PC-9 (cell line): ENCODE results near the gene MPPED2. TPM values are rescaled to one million over a fixed set of nuclear protein-coding genes. Genes with fewer than 3 reads are reported as not detected.

Source experiments
- BruUV-seq: library from RNA; stranded (reverse); fragments of 400-500 nt; replicated peaks from 2 replicates; lab custom pipeline; 2021; lab: Mats Ljungman, UMichigan
- CTCF ChIA-PET: fragments of 300-600 bp; sonication (Branson Sonifier 250); formaldehyde crosslinking; loops from one replicate; lab custom pipeline; 2022; ENCODE audit warnings: antibody characterized with exemption; lab: Charles Lee
- POLR2A ChIA-PET: fragments of 300-600 bp; sonication (Branson Sonifier 250); formaldehyde crosslinking; loops from one replicate; lab custom pipeline; 2022; ENCODE audit warnings: antibody characterized with exemption; ENCODE audit not compliant: unreplicated experiment; lab: Charles Lee
- DNase-seq, 2 experiments: peaks; one replicate each; pipeline versions ENCODE4 v3.0.0 to v3.0.0-alpha.2; 2015 to 2022; ENCODE audit warnings: mixed read lengths in 1 of 2
- H2AFZ ChIP-seq: fragments of 200-600 bp; sonication (generic); 2 replicates; pipeline ENCODE4 v1.8.1; 2017; ENCODE audit warnings: antibody characterized with exemption
- H3F3A ChIP-seq: fragments of 200-600 bp; sonication (generic); 2 replicates; pipeline ENCODE4 v1.8.1; 2017; ENCODE audit warnings: antibody characterized with exemption, mild to moderate bottlenecking, low read depth; ENCODE audit not compliant: insufficient read depth
- H3K27ac ChIP-seq: fragments of 200-600 bp; sonication (generic); 2 replicates; pipeline ENCODE4 v1.6.1; 2016; ENCODE audit warnings: mixed run types
- H3K27me3 ChIP-seq: fragments of 200-600 bp; sonication (generic); 2 replicates; pipeline ENCODE4 v1.6.1; 2016; ENCODE audit warnings: low read depth, mixed run types; ENCODE audit not compliant: insufficient read depth
- H3K36me3 ChIP-seq: fragments of 200-600 bp; sonication (generic); 2 replicates; pipeline ENCODE4 v1.6.1; 2016; ENCODE audit warnings: low read depth, mixed run types
- H3K4me1 ChIP-seq: fragments of 200-600 bp; sonication (generic); replicated peaks from 2 replicates; pipeline ENCODE4 v1.6.1; 2016; ENCODE audit warnings: mixed run types; ENCODE audit not compliant: insufficient read depth
- H3K4me2 ChIP-seq: fragments of 200-600 bp; sonication (generic); 2 replicates; pipeline ENCODE4 v1.6.1; 2017; ENCODE audit warnings: mixed run types
- H3K4me3 ChIP-seq: fragments of 200-600 bp; sonication (generic); 2 replicates; pipeline ENCODE4 v1.6.1; 2016; ENCODE audit warnings: mixed run types
- H3K79me2 ChIP-seq: fragments of 200-600 bp; sonication (generic); 2 replicates; pipeline ENCODE4 v1.6.1; 2017; ENCODE audit warnings: low read depth, mixed run types
- H3K9me2 ChIP-seq: fragments of 200-600 bp; sonication (generic); 2 replicates; pipeline ENCODE4 v1.8.1; 2017; ENCODE audit warnings: mild to moderate bottlenecking; ENCODE audit not compliant: insufficient read depth
- H3K9me3 ChIP-seq: fragments of 200-600 bp; sonication (generic); 2 replicates; pipeline ENCODE4 v1.8.1; 2016; ENCODE audit warnings: low read depth; ENCODE audit not compliant: insufficient read depth
- H4K20me1 ChIP-seq: fragments of 200-600 bp; sonication (generic); 2 replicates; pipeline ENCODE4 v1.8.1; 2017; ENCODE audit not compliant: insufficient read depth
- CTCF ChIP-seq: fragments of 200-600 bp; sonication (generic); conservative IDR thresholded peaks from 2 replicates; pipeline ENCODE4 v1.6.1; 2017; ENCODE audit warnings: mixed run types, antibody characterized with exemption, mild to moderate bottlenecking, moderate library complexity
- EZH2 ChIP-seq: fragments of 200-600 bp; sonication (generic); IDR thresholded peaks from 2 replicates; pipeline ENCODE4 v1.8.0; 2017; ENCODE audit warnings: antibody characterized with exemption, low read depth
- intact Hi-C: fragments of 100-400 bp; cut with micrococcal nuclease; formaldehyde crosslinking; loops from one replicate; pipeline ENCODE4 v1.10.0; 2022; ENCODE audit not compliant: unreplicated experiment
- total RNA-seq: library from RNA; stranded (reverse); gene quantifications from 2 replicates; pipeline ENCODE4 v1.2.3, GENCODE V29; 2021

Gene MPPED2
- total RNA-seq, 1 experiment from 2014 or later: not detected

GRCh38 chr11:30434901-30435300, 151.3 kb downstream of the MPPED2 start:
- ChIA-PET CTCF (no interaction called here), POLR2A (no interaction called here)
- no peak overlapping the region for H3K27ac ChIP-seq
- no peak for TF ChIP-seq CTCF
- no peak for TF ChIP-seq EZH2
- no peaks in the 10 kb centered on the region for H4K20me1 ChIP-seq
- no TSS peak for BruUV-seq
- intact Hi-C loops: no loop called here
- H3K9me3 ChIP-seq: no peaks in the 10 kb centered on the region
- H3F3A ChIP-seq: no peaks in the 10 kb centered on the region
- no peak for DNase-seq
- H3K9me2 ChIP-seq: no peaks in the 10 kb centered on the region; the same call in 1 of the 2 replicates
- peaks cover 99% of the 10 kb centered on the region for H3K27me3 ChIP-seq
- no peak overlapping the region for H2AFZ ChIP-seq
- H3K79me2 ChIP-seq: no peaks in the 10 kb centered on the region
- H3K4me2 ChIP-seq: no peak overlapping the region
- no peaks in the 10 kb centered on the region for H3K36me3 ChIP-seq
- no peak overlapping the region for H3K4me3 ChIP-seq
- H3K4me1 ChIP-seq: no peaks in the 10 kb centered on the region

GRCh38 chr11:30433831-30434230, 152.3 kb downstream of the MPPED2 start:
- Histone ChIP-seq H2AFZ (no peak overlapping the region), H3K27me3 (peaks cover 99% of the 10 kb centered on the region), H3F3A (no peaks in the 10 kb centered on the region), H3K4me2 (no peak overlapping the region), H3K9me3 (no peaks in the 10 kb centered on the region), H3K4me1 (no peaks in the 10 kb centered on the region), H3K27ac (no peak overlapping the region), H4K20me1 (no peaks in the 10 kb centered on the region), H3K36me3 (no peaks in the 10 kb centered on the region), H3K4me3 (no peak overlapping the region), H3K9me2 (no peaks in the 10 kb centered on the region; the same call in 1 of the 2 replicates), H3K79me2 (no peaks in the 10 kb centered on the region)
- BruUV-seq: no TSS peak
- no peak for DNase-seq
- POLR2A ChIA-PET: interaction anchor here (0.6 kb wide), 1 partner anchor 8 kb away, joined by 3 read pairs; no protein-coding TSS in a partner anchor
- CTCF ChIA-PET: no interaction called here
- intact Hi-C loops: no loop called here
- TF ChIP-seq EZH2 (no peak), CTCF (no peak)

- no TSS peak for BruUV-seq
- intact Hi-C loops: no loop called here
Observed at GRCh38 chr11:30432716-30433115, 153.4 kb downstream of the MPPED2 start.

More at GRCh38 chr11:30432716-30433115, 153.4 kb downstream of the MPPED2 start:
- no peak for TF ChIP-seq EZH2
- TF ChIP-seq CTCF: no peak
- no peaks in the 10 kb centered on the region for H3K9me3 ChIP-seq
- no peaks in the 10 kb centered on the region for H3K4me1 ChIP-seq
- no peaks in the 10 kb centered on the region; the same call in 1 of the 2 replicates for H3K9me2 ChIP-seq
- no peak for DNase-seq
- H3K4me2 ChIP-seq: no peak overlapping the region
- peaks cover 97% of the 10 kb centered on the region for H3K27me3 ChIP-seq
- ChIA-PET POLR2A (no interaction called here), CTCF (no interaction called here)
- no peak overlapping the region for H3K27ac ChIP-seq
- H4K20me1 ChIP-seq: no peaks in the 10 kb centered on the region
- no peaks in the 10 kb centered on the region for H3K36me3 ChIP-seq
- H2AFZ ChIP-seq: no peak overlapping the region
- no peaks in the 10 kb centered on the region for H3K79me2 ChIP-seq
- H3K4me3 ChIP-seq: no peak overlapping the region
- no peaks in the 10 kb centered on the region for H3F3A ChIP-seq
